Pancreas (tissue), 10 donors: Measurements from ENCODE around the gene UBE2J2. TPM values are rescaled to one million over a fixed set of nuclear protein-coding genes. Genes with fewer than 3 reads are reported as not detected.

ENCODE experiments used
- ATAC-seq, 4 donors: fragments of 200-7000 bp; cut with Tn5 transposase; one replicate each; pipeline versions ENCODE4 v1.8.0 to v1.9.1; 2020; ENCODE audit warnings: mild to moderate bottlenecking in 4 of 4, moderate library complexity in 4 of 4
- DNase-seq, 6 donors: peaks; one replicate each; pipeline ENCODE4 v3.0.0-alpha.2; 2020
- FAIRE-seq: peaks from 2 replicates; lab custom pipeline; 2012; peaks lifted over from hg19 to GRCh38; lab: Jason Lieb, UNC
- H3K27ac ChIP-seq, 4 donors: fragments of 200-600 bp; sonication (generic); 1 replicate in 3 of 4; 2 replicates in 1 of 4; pipeline versions ENCODE4 v1.5.0 to v1.8.0; 2020
- H3K27me3 ChIP-seq, 4 donors: fragments of 200-600 bp; one replicate each; pipeline ENCODE4 v1.8.0; 2021
- H3K36me3 ChIP-seq, 3 donors: fragments of 200-600 bp; sonication (generic) in 1 of 3; one replicate each; pipeline versions ENCODE4 v1.5.0 to v1.8.0; 2020 to 2021
- H3K4me1 ChIP-seq, 3 donors: fragments of 200-600 bp; one replicate each; pipeline ENCODE4 v1.8.0; 2021
- H3K4me3 ChIP-seq, 4 donors: fragments of 200-600 bp; sonication (generic) in 2 of 4; one replicate each; pipeline versions ENCODE4 v1.5.0 to v1.8.0; 2020 to 2021
- H3K9me3 ChIP-seq, 4 donors: fragments of 200-600 bp; one replicate each; pipeline ENCODE4 v1.8.0; 2021
- WGBS, 2 donors: extraction: QIAGEN DNeasy Blood & Tissue Kit; methylation state at CpG; one replicate each; pipeline ENCODE4 v1.1.7; 2013; 5-methylcytosine and 5-hydroxymethylcytosine counted together
- intact Hi-C, 3 donors: fragments of 100-400 bp; cut with DNase I; formaldehyde crosslinking; loops; one replicate each; pipeline versions ENCODE4 v1.11.1 to v1.14.2; 2022
- polyA plus RNA-seq, 2 donors: library from polyadenylated mRNA; stranded (reverse); fragments of 200-250 nt; gene quantifications; one replicate each; pipeline ENCODE4 v1.2.3, GENCODE V29; 2013
- total RNA-seq, 6 donors: library from RNA; stranded (reverse); fragmentation: NEBNext Ultra II Directional in 4 of 6; extraction: Animal tissue kit (Norgen Biotek cat#: 25700) in 4 of 6; gene quantifications; one replicate each; pipeline versions ENCODE4 v1.2.1 to v1.2.4, GENCODE V29; 2021 to 2023
- TF ChIP-seq, protein P1 (sequence below), 4 donors: fragments of 200-600 bp; sonication (generic) in 3 of 4; IDR thresholded peaks; one replicate each; pipeline versions ENCODE4 v1.5.0 to v1.8.0; 2021; ENCODE audit warnings: antibody characterized with exemption in 4 of 4
- donor health status: healthy with polysubstance abuse.
- donor health status: DM: no; HTN: no; CAD: no; lungs with moderate emphysema.
- donor health status: DM: no; HTN: no; CAD: no.
- donor health status: control.
- donor health status: control.
- donor health status: Bipolar disorder and iron deficiency.
- donor health status: DM: yes; HTN: yes; CAD: no.
- donor health status: DM: no; HTN: no; CAD: no.
- donor health status: DM: no; HTN: no; CAD: no.
- donor health status: DM: yes; HTN: yes; CAD: no.

Gene UBE2J2
- total and polyA plus RNA-seq, 8 donors = 20.8 to 44.5 (median 22.7) TPM

DNA sequence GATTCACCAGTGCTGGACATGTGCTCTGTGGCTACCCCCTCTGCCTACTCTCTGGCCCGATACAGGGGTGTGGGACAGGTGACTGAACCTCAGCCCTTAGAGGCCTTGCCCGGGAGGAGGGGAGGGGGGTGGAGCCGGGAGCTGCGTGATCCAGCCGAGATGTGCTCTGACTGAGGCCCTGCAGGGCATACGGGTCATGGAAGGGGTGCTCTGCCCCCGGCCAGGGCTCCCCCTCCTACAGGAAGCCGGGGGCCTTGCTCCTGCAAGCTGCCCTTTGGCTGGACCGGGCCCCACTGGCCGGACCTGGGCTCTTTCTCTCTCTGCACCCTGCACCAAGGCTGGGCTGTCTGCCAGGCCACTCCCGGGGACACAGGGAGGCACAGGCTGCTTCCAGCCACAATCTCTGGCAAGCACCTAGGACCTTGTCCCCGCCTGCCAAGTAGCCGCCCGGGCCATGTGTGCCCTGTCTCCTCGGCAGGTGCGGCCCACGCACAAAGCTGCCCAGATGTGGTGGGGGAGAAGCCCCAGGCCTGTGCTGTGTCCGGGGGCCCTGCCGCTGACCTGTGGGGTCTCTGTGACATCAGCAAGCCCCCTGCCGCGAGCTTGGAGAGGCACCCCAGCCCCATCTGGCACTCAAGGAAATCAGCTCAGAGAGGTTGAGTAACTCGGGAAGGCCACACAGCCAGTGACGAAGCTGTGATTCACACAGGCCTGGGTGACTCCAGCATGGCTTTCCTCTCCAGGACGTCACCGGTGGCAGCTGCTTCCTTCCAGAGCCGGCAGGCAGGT is 8.1 kb upstream of the UBE2J2 start:
- H3K4me1 ChIP-seq = peaks cover 5 to 11% (median 10%) of the 10 kb centered on the region in 3 donors
- DNase-seq (peak; percentile 83 to 96 (median 88)), FAIRE-seq (no peak), ATAC-seq (peak; percentile 84 to 96 (median 92))
- no peaks in the 10 kb centered on the region for H3K9me3 ChIP-seq
- WGBS, 2 donors = 10 to 12% methylated on average over 25 to 26 of the region's 26 CpGs
- no peak overlapping the region for H3K4me3 ChIP-seq
- TF ChIP-seq, protein P1, sequence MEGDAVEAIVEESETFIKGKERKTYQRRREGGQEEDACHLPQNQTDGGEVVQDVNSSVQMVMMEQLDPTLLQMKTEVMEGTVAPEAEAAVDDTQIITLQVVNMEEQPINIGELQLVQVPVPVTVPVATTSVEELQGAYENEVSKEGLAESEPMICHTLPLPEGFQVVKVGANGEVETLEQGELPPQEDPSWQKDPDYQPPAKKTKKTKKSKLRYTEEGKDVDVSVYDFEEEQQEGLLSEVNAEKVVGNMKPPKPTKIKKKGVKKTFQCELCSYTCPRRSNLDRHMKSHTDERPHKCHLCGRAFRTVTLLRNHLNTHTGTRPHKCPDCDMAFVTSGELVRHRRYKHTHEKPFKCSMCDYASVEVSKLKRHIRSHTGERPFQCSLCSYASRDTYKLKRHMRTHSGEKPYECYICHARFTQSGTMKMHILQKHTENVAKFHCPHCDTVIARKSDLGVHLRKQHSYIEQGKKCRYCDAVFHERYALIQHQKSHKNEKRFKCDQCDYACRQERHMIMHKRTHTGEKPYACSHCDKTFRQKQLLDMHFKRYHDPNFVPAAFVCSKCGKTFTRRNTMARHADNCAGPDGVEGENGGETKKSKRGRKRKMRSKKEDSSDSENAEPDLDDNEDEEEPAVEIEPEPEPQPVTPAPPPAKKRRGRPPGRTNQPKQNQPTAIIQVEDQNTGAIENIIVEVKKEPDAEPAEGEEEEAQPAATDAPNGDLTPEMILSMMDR (IDR thresholded peaks at IDR 0.05) = no peak
- intact Hi-C loops = loop anchor here in 1 of 3 donors (10.0 kb wide), 1 partner anchor 297 kb away; the partner anchor contains the start of gene PERM1
- peak overlapping the region; percentile 1 to 61 (median 39) for H3K27ac ChIP-seq
- peaks cover 0 to 4% (median 0%) of the 10 kb centered on the region in 4 donors for H3K27me3 ChIP-seq
- no peaks in the 10 kb centered on the region for H3K36me3 ChIP-seq

DNA sequence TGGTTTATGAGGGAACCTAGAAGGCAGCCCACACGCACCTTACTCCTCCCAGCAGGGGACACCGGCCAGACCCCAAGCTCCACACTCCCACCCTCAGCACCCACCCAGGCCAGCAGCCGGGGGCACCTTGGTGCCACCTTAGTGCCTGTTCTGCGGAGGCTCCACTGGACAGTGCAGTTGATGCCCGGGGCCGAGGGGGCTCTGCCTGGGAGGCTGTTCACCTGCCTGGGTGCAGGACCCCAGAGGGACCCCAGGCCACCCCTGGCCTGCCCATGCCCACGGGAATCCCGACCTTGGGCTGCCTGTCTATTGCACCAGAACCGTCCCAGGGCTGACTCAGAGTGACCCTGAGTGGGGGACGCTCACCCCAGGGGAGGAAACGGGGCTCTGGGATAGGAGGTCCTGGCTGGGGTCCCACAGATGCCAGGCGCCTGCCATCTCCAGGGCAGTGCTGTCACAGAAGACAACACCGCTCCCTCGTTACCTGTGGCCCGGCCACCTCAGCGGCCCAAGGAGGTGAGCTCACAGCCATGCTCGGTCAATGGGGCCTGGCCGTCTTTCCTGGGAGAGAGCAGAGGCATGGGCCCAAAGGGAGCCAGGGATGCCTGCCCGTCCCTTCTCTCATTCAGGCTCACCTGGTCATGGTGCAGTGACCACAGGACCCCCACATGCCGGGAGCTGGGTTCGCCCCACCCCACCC is 7.3 kb upstream of the UBE2J2 start:
- Histone ChIP-seq H3K4me3 (no peak overlapping the region), H3K27ac (peak overlapping the region in 1 of 4 donors; percentile 61), H3K36me3 (no peaks in the 10 kb centered on the region), H3K27me3 (no peaks in the 10 kb centered on the region), H3K4me1 (peaks cover 5 to 11% (median 10%) of the 10 kb centered on the region in 3 donors), H3K9me3 (no peaks in the 10 kb centered on the region)
- intact Hi-C loops = loop anchor here in 1 of 3 donors (10.0 kb wide), 1 partner anchor 296 kb away; the partner anchor contains the start of gene PERM1
- ATAC-seq (peak in 1 of 4 donors; percentile 2), DNase-seq (peak in 2 of 6 donors; percentile 33 to 80), FAIRE-seq (no peak)
- TF ChIP-seq, protein P1 (IDR thresholded peaks at IDR 0.05) = no peak
- 82 to 84% methylated on average over 21 of the region's 21 CpGs for WGBS, 2 donors

DNA sequence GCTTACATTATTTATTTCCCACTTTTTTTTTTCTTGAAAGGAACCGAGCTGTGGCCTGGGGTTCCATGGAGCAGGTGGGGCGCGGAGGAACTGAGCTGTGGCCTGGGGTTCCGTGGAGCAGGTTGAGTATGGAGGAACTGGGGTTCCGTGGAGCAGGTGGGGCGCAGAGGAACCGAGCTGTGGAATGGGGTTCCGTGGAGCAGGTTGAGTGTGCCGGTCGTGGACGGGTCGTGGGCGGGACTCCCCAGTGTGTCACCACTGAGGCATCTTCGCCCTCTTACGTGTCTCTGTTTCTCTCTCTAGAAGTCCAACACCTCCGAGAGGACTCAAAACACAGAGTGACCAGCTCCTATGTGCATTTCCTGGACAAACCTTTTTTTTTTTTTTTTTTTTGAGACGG is 5.4 kb upstream of the UBE2J2 start:
- no peaks in the 10 kb centered on the region for H3K9me3 ChIP-seq
- H3K27ac ChIP-seq = no peak overlapping the region
- H3K27me3 ChIP-seq = no peaks in the 10 kb centered on the region
- TF ChIP-seq, protein P1 (IDR thresholded peaks at IDR 0.05) = no peak
- H3K4me3 ChIP-seq = no peak overlapping the region
- FAIRE-seq (no peak), DNase-seq (no peak), ATAC-seq (no peak)
- intact Hi-C loops = no loop called here
- H3K36me3 ChIP-seq = no peaks in the 10 kb centered on the region
- peaks cover 5 to 13% (median 11%) of the 10 kb centered on the region in 3 donors for H3K4me1 ChIP-seq
- 92 to 96% methylated on average over 16 to 17 of the region's 17 CpGs for whole genome bisulfite sequencing, 2 donors

DNA sequence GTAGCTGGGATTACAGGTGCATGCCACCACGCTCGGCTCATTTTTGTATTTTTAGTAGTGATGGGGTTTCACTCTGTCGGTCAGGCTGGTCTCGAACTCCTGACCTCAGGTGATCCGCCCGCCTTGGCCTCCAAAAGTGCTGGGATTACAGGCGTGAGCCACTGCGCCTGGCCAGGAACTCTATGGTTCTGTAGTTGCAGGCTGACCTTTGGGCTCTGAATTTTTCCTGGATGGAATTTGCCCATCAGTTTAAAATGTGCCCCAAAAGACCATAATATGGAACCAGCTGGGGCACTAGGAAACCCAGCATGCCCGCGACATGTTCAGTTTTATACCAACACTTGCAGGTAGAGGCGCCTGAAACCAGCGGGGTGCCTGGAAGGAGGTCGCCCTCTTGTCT is 5.0 kb upstream of the UBE2J2 start:
- no peak for ATAC-seq
- 92 to 95% methylated on average over 13 of the region's 13 CpGs for WGBS, 2 donors
- intact Hi-C loops = no loop called here

More for the DNA sequence above, 5.0 kb upstream of the UBE2J2 start:
- Histone ChIP-seq H3K9me3 (no peaks in the 10 kb centered on the region), H3K36me3 (no peaks in the 10 kb centered on the region), H3K4me1 (peaks cover 5 to 13% (median 11%) of the 10 kb centered on the region in 3 donors), H3K27ac (no peak overlapping the region), H3K27me3 (no peaks in the 10 kb centered on the region), H3K4me3 (no peak overlapping the region)
- no peak for DNase-seq
- TF ChIP-seq, protein P1 (IDR thresholded peaks at IDR 0.05) = no peak
- FAIRE-seq = no peak
